GM18870 (cell line): ENCODE data around the gene C1orf141.
"Not testable (repeated sequence)": the region's sequence is repeated elsewhere in the genome, so short reads cannot be mapped to it uniquely, and the experiment has no call there.

Experiments
- ATAC-seq: cut with Tn5 transposase; IDR thresholded peaks from one replicate; pipeline ENCODE4 v1.9.1; 2021; ENCODE audit warnings: moderate library complexity; ENCODE audit not compliant: unreplicated experiment

Gene C1orf141

GRCh38 chr1:67143966-67144365, 9.2 kb upstream of the C1orf141 start:
- no peak for ATAC-seq

GRCh38 chr1:67142931-67143330, 8.2 kb upstream of the C1orf141 start:
- ATAC-seq, result no peak

- not testable (repeated sequence) for ATAC-seq
These were observed 7.1 kb upstream of the C1orf141 start for GRCh38 chr1:67141832-67142231.

DNA sequence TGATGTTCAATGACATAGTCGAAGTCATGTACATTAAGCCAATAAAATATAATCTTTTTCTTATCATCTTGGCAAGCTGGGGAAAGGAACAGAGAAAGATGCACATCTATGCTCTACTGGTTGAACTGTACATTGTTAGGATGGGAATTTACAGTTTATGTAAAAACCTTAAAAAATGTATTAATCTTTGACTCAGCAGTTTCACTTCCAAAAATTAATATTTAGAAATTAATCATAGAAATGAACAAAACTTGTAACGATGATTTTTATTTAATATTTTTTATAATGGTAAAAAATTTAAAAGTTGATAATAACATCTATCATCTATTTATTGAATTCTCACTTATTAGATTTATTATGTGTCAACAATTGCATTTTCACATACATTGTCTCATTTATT, 5.7 kb upstream of the C1orf141 start:
- no peak for ATAC-seq

DNA sequence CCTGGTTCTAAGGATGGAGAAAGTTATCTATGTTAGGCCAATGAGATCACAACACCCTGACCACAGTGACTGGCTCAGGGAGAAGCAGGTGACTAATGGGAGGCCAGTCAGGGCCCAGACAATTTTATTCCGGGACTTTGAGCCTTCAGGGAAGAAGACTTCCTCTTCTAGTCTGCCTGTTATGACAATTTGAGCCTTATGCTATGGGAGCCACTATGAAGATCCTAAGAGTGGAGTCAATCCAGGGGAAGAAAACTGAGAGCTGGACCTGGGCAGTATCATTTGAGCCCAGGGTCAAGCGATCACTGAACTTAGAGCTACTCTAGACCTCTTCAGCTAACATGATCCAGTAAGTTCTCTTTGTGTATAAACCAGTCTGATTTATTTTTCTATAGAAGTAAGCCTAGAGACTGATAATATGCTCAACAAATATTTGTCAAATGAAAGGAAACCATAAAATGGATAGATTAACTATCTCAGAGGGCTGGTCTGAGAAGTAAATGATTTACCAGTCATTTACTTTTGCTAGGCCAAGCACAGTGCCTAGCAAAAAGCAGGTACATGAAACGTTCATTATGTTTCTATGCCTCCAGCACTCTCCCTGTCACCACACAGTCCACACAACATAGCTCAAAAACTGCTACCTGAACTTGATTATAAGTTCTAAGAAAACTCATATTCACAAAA, 4.2 kb upstream of the C1orf141 start:
- ATAC-seq, result no peak

DNA sequence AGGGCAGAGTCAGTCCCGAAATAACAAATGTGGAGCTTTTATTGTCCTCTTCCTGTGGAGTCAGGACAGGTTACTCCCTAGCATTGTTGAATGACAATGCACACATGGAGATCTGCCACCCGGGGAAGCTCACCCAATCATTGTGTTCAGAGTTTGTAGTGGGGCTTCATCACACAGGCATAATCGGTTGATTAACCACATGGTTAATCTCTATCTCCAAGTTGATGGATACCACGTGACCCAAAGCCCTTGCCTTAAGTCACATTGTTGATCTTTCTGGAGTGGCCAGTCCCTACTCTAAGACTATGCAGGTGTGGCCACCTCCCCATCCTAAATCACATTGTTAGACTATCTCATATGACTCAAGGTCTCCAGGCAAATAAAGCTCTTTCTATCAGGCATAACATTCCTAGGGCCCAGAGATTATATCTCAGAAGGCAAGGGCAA, 2.6 kb upstream of the C1orf141 start:
- no peak for ATAC-seq

DNA sequence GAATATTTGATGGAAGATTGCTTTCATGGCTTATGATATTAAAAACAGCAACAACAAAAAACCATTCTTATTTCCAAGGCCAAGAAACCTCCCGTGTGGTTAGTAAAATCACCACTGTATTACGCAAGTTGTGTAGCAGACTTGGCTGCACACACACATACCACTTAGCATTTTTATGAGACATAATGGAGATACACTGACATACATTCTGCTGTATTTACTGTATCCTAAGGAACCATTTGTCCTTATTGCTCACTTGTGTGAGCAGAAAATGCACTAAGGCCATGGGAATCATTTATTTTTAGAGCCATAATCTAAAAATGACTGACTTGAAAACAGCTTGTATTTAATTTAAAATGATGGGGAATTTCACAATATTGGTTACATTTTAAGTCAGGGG, 584 bp upstream of the C1orf141 start:
- no peak for ATAC-seq

DNA sequence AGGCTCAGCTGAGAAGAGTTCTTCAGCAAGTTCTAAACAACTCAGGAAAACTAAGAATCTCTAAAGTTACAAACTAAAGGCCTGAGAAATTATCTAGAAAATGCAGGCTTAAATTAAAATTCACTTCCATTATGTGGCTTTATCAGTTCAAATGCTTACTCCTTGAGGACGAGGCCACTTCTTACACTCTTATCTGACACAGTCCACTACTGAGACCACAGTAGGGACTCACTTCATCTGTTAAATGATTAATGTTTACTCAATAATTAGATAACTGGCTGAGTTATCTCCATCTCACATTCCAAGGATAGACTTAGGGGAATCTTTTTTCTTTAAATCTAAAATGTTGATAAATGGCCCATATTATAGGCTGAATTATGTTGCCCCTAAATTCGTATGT, 1.6 kb downstream of the C1orf141 start:
- ATAC-seq, result no peak

- no peak for ATAC-seq
These were observed 4.1 kb downstream of the C1orf141 start for GRCh38 chr1:67130673-67131072.

GRCh38 chr1:67126974-67127373, 7.8 kb downstream of the C1orf141 start:
- no peak for ATAC-seq

DNA sequence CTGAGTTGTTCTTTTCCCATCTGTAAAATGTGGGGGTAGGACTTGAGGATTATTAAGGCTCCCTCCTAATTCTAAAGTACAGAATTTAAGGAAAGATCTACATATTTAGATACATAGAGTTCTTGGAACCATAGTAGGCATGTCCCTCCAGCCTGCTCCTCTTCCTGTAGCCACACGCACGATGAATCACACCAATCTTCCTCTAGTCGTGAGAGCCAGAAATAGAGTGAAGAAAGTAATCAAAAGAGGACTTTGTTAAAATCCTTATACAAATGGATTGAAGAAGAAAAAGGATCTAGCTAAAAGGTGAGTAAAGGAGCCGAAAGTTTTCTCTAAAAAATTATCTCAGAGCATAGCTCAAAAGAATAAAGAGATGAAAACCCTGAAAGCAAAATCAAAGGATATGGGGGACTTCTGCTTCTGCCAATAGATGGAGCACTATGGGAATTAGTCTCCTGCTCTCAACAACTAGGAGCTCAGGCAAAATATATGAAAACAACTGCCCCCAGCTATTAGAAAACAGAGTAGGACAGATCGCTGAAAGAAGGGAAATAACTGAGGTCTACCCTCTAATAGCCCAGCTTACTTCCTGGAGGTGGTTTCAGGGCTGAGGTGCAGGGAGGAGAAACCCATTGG, 8.5 kb downstream of the C1orf141 start:
- ATAC-seq, result no peak

DNA sequence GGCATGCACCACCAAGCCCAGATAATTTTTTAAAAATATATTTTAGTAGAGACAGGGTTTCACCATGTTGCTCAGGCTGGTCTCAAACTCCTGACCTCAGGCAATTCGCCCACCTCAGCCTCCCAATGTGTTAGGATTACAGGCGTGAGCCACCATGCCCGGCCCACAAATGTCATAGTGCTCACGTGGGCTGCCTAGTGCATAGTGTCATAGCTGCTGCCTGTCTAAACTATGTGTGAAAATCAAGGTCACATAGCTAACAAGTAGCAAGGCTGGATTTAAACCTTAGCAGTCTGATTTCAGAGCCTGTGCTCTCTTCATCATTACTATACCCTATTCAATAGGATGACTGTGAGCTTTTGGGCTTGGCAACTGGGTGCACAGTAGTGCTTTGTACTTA, 10.3 kb downstream of the C1orf141 start:
- no peak for ATAC-seq

DNA sequence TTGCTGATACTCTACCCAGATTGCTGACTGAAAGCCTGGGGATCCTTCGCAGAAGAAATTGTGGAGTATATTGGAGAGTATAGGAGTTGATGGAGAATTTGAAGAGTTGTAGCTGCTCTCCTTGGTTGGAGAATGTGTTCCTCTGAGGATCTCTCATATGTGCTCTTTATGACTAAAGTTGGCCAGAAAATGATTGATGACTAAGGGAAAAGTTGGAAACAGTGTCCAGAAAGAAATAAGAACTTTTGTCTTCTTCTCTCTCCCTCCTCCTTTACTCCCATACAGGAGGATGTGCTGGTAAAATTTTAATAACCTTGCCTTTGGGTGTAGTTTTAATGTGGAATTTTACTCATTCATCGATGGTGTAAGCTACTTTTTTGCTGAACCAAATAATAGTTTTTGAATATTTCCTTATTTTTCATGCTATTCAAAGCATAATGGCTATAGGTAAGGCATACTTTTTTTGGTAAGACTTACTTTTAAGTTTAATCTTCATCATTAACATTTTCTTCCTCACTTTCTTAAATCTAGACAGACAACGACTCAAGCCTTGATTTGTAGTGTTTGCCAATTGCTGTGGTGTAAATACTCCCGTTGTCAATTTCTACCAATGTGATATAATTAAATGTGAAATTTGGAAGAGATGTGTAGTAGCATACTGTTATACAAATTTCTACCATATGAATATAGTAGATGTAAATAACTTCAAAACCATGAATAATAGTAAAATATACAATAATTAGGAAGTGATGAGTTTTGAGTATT, 13.7 kb downstream of the C1orf141 start:
- ATAC-seq, result no peak

- no peak for ATAC-seq
These were observed 16.1 kb downstream of the C1orf141 start for GRCh38 chr1:67118646-67119045.

DNA sequence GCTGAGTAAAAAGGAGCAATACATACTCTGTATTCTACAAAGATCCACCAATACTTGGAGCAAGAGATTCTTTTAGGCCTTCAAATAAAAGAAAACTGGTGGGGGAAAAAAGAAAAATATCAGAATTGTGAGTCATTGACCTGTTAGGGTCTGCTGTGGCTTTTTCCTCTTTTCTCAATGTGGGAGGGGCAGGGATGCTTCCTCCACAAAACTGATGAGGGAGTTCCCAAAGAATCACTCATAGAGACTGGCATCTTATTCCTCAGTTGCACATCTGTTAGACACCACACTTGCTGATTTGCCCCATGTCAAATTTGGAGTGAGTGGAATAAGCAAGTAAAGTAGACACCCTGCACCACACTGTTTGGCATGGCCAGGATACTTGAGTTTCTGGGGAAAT, 16.6 kb downstream of the C1orf141 start:
- ATAC-seq, result no peak

- no peak for ATAC-seq
These were observed 20.6 kb downstream of the C1orf141 start for GRCh38 chr1:67114162-67114561.

GRCh38 chr1:67110352-67110751, 24.4 kb downstream of the C1orf141 start:
- peak; percentile 43 for ATAC-seq

GRCh38 chr1:67105508-67105907, 29.3 kb downstream of the C1orf141 start:
- ATAC-seq, result no peak

GRCh38 chr1:67103548-67103947, 31.2 kb downstream of the C1orf141 start:
- no peak for ATAC-seq

DNA sequence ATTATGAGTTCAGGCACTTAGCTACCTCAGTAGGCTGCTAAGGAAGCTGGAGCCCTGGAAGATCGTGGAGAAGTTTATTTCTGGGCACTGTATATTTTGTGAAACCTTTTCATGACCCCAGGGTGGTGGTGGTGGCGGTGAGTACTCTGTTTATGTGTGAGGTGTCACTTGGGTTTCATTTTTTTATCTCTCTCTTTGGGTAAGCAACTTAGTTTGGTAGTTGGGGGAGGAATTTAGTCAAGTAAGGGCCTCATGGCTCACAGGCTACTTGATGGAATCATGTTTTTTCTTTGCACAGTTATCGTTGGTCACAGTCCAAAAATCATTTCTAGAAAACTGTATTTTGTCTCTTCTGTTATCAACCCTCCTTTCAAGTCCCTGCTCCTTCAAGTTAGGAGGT, 33.9 kb downstream of the C1orf141 start:
- no peak for ATAC-seq

GRCh38 chr1:67097305-67097704, 37.5 kb downstream of the C1orf141 start:
- ATAC-seq, result no peak

DNA sequence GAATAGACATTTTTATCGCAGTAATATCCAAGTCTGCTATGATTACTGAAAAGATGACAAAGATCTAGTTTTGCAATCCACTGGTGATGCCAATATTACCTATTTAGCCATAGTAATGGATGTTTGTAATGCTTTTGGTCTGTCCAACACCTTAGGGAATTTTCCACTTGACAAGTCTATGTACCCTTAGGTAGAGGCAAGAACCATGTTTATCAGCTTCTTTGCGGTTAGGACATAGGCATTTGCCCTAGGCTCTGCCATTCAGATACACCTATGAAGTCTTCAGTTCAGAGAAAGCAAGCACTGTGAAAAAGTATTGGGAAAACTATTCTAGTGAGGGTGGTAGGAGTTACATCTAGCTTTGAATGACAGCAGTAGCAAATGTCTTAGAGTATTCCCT, 40.6 kb downstream of the C1orf141 start:
- ATAC-seq, result no peak
